HG03432 (cell line): Measurements from ENCODE around the gene CLDN8.
A peak's percentile ranks its signal among the peaks of the same experiment; 100 is the strongest.

Experiments
- ATAC-seq: cut with Tn5 transposase; IDR thresholded peaks from one replicate; pipeline ENCODE4 v1.9.1; 2021; ENCODE audit warnings: mild to moderate bottlenecking, moderate library complexity; ENCODE audit not compliant: unreplicated experiment

The CLDN8 gene

GRCh38 chr21:30206551-30207251 is 9.2 kb downstream of the CLDN8 start:
- ATAC-seq = no peak

- no peak for ATAC-seq
Measured at GRCh38 chr21:30200000-30200399, 15.9 kb downstream of the CLDN8 start.

GRCh38 chr21:30194701-30195299 is 21.1 kb downstream of the CLDN8 start:
- ATAC-seq = peak; percentile 82

DNA sequence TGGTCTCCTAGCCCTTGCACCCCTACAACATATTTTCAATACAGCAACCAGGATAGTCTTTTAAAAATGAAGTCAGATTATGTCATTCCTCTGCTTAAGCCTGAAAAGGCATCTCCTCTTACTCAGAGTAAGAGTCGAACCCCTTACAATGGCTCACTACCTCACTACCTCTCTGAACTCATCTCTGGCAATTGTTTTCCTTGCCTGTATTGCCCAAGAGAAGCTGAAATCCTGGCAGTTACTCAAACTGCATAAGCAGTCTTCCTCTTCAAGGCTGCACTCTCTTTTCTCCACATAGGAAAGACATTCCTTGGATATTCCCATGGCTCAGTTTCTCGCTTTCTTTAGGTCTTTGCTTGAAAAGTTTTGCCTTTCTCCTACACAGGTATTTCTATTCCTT is 22.7 kb downstream of the CLDN8 start:
- no peak for ATAC-seq

- ATAC-seq = no peak
Measured at GRCh38 chr21:30190554-30190953, 25.3 kb downstream of the CLDN8 start.

DNA sequence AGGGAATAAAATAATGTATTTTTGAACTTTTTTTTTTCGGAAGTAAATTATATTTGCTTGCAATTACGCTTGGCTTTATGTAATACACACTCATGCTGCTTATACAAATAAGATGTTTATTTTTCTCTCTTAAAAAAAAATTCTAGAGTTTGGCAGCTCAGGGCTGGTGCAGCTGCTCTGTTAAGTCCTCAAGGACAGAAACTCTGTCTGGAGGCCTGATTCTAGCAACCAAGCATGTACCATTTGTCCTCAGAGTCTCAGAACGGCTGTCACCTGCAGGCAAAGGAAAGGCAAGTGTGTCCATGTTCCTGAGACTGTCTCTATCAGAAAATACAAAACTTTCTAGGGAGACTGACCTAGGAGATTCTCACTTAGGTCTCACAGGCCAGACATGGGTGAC is 26.1 kb downstream of the CLDN8 start:
- ATAC-seq = no peak

GRCh38 chr21:30186242-30186641 is 29.7 kb downstream of the CLDN8 start:
- ATAC-seq = no peak

DNA sequence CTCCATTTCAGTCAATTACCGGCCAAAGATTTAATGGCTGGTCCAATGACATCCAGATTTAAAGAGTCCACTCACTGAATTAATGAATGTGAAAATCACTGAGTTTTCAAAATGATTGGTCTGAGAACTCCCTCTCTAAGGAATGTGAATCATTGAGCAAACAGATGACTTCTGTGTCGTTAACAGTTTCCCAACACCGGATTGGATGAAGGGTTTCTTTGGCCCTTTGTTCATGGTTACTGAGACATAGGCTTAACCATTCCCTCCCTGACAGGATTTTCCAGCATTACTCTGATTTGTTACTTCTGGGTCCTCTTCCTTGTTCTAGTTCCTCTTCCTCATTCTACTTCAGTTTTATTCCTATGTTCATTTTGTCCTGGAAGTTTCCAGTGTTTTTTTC is 47.8 kb downstream of the CLDN8 start:
- no peak for ATAC-seq

GRCh38 chr21:30166705-30167104 is 49.2 kb downstream of the CLDN8 start, which contains the start of gene CLDN17:
CLDN17 (minus strand) TSS chr21:30166805; CDS start chr21:30166617, 188 bp downstream.
- no peak for ATAC-seq

GRCh38 chr21:30166171-30166570 is 49.7 kb downstream of the CLDN8 start:
- ATAC-seq = no peak

DNA sequence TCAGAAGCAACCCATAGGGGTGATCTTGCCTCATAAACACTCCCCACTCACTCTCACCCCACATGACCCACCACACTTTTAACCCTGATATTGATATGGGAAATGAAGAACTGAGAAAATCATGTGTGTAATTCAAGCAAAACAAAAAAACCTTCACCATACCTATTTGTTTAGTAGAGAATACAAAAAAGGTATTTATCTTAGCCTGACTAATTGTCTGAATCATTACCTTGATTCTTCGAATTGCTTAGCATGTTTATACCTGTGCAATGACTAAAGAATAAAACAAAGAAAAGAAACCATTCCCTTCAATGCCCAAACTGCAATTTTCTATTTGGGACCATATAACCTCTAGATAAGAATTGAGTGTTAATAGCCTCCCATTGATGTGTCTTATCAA is 51.1 kb downstream of the CLDN8 start:
- no peak for ATAC-seq
